ENCODE results near the gene HSPG2.

GRCh38 chr1:21841852-21842466, 95.2 kb downstream of the HSPG2 start:
- no peak for TF ChIP-seq CTCF (conservative IDR thresholded peaks at IDR 0.05; ENCODE audit: low read length)
- TF ChIP-seq EZH2phosphoT487 (IDR thresholded peaks at IDR 0.05; ENCODE audit: borderline replicate concordance, low read depth, low read length) = no peak
